Endothelial cell of umbilical vein (primary cell): ENCODE measurements around the gene HUS1. TPM values are rescaled to one million over a fixed set of nuclear protein-coding genes. Genes with fewer than 3 reads are reported as not detected.

ENCODE experiments used
- BruUV-seq: library from RNA; stranded (reverse); fragments of 400-500 nt; replicated peaks from 2 replicates; lab custom pipeline; 2021; lab: Mats Ljungman, UMichigan
- CTCF ChIA-PET: fragments of 300-600, 350-600 bp; sonication (Branson Sonifier 250); formaldehyde crosslinking; loops from one replicate; lab custom pipeline; 2021; ENCODE audit warnings: antibody characterized with exemption, inconsistent platforms; lab: Charles Lee
- POLR2A ChIA-PET: fragments of 300-600, 350-600 bp; sonication (Branson Sonifier 250); formaldehyde crosslinking; loops from one replicate; lab custom pipeline; 2021; ENCODE audit warnings: antibody characterized with exemption, inconsistent platforms; lab: Charles Lee
- DNase-seq: peaks from one replicate; pipeline ENCODE4 v3.0.0-alpha.2; 2011; ENCODE audit warnings: low read depth, low spot score
- FAIRE-seq: peaks from 2 replicates; lab custom pipeline; 2011; peaks lifted over from hg19 to GRCh38; lab: Jason Lieb, UNC
- H2AFZ ChIP-seq: 2 replicates; pipeline ENCODE4 v1.6.0; 2012; ENCODE audit warnings: low read depth, low read length, control low read depth, inconsistent platforms
- H3K27ac ChIP-seq: 2 replicates; pipeline ENCODE4 v1.5.1; 2011; ENCODE audit warnings: low read depth, mild to moderate bottlenecking, control low read depth, low read length, moderate library complexity; ENCODE audit not compliant: insufficient read depth
- H3K27me3 ChIP-seq, 2 experiments: 2 replicates each; pipeline versions ENCODE4 v1.6.0 to v1.6.1; 2011; ENCODE audit warnings: low read length in 2 of 2, mixed read lengths in 1 of 2; ENCODE audit not compliant: control insufficient read depth in 2 of 2, insufficient read depth in 2 of 2
- H3K36me3 ChIP-seq, 2 experiments: 2 replicates in 1 of 2; 3 replicates in 1 of 2; pipeline ENCODE4 v1.5.1; 2011; ENCODE audit warnings: low read length in 2 of 2, mild to moderate bottlenecking in 1 of 2, moderate library complexity in 1 of 2; ENCODE audit not compliant: control insufficient read depth in 2 of 2, insufficient read depth in 2 of 2; ENCODE audit errors: extremely low read depth in 1 of 2
- H3K4me1 ChIP-seq: 3 replicates; pipeline ENCODE4 v1.5.1; 2011; ENCODE audit warnings: mild to moderate bottlenecking, low read length; ENCODE audit not compliant: control insufficient read depth, insufficient read depth; ENCODE audit errors: extremely low read depth
- H3K4me2 ChIP-seq: 2 replicates; pipeline ENCODE4 v1.6.1; 2011; ENCODE audit warnings: low read length, control low read depth, mixed read lengths; ENCODE audit not compliant: insufficient read depth
- H3K4me3 ChIP-seq, 3 experiments: fragments of 200-600 bp in 1 of 3; sonication (generic), shearing (Covaris generic) in 1 of 3; replicated peaks in 1 of 3; 2 replicates each; pipeline ENCODE4 v1.5.1; 2011 to 2016; ENCODE audit warnings: control low read depth in 3 of 3, low read length in 3 of 3, mild to moderate bottlenecking in 2 of 3, inconsistent platforms in 1 of 3, low read depth in 1 of 3, moderate library complexity in 1 of 3; ENCODE audit not compliant: insufficient read depth in 1 of 3
- H3K79me2 ChIP-seq: 2 replicates; pipeline ENCODE4 v1.6.0; 2012; ENCODE audit warnings: low read length, inconsistent platforms; ENCODE audit not compliant: control insufficient read depth, insufficient read depth
- H3K9ac ChIP-seq: replicated peaks from 2 replicates; pipeline ENCODE3; 2011; ENCODE audit warnings: low read length, control low read depth; ENCODE audit not compliant: insufficient read depth; ENCODE audit errors: extremely low read depth
- H3K9me1 ChIP-seq: replicated peaks from 3 replicates; pipeline ENCODE4 v1.6.0; 2011; ENCODE audit warnings: mild to moderate bottlenecking, low read length; ENCODE audit not compliant: control insufficient read depth, insufficient read depth; ENCODE audit errors: extremely low read depth
- H3K9me3 ChIP-seq: replicated peaks from 2 replicates; pipeline ENCODE4 v1.5.1; 2012; ENCODE audit warnings: low read length, inconsistent platforms; ENCODE audit not compliant: control insufficient read depth, insufficient read depth
- H4K20me1 ChIP-seq: replicated peaks from 2 replicates; pipeline ENCODE3; 2011; ENCODE audit warnings: mild to moderate bottlenecking, low read length; ENCODE audit not compliant: control insufficient read depth, insufficient read depth; ENCODE audit errors: extremely low read depth
- EZH2 ChIP-seq: IDR thresholded peaks from 2 replicates; pipeline ENCODE4 v1.6.1; 2012; ENCODE audit warnings: borderline replicate concordance, low read depth, mild to moderate bottlenecking, moderate library complexity, low read length, inconsistent platforms; ENCODE audit not compliant: severe bottlenecking
- FOS ChIP-seq: IDR thresholded peaks from 2 replicates; pipeline ENCODE4 v1.6.1; 2011; ENCODE audit warnings: mild to moderate bottlenecking, low read length, moderate library complexity, borderline replicate concordance; ENCODE audit not compliant: insufficient read depth
- GATA2 ChIP-seq: IDR thresholded peaks from 2 replicates; pipeline ENCODE4 v1.7.0; 2011; ENCODE audit warnings: low read depth, mild to moderate bottlenecking, moderate library complexity, mixed read lengths, low read length; ENCODE audit not compliant: insufficient read length, insufficient read depth
- JUN ChIP-seq: IDR thresholded peaks from 2 replicates; pipeline ENCODE4 v1.6.1; 2011; ENCODE audit warnings: borderline replicate concordance, low read depth; ENCODE audit not compliant: insufficient read length, insufficient read depth
- MYC ChIP-seq: IDR thresholded peaks from one replicate; pipeline ENCODE4 v1.6.1; 2011; ENCODE audit warnings: mild to moderate bottlenecking, low read depth, low read length
- POLR2A ChIP-seq: IDR thresholded peaks from 2 replicates; pipeline ENCODE4 v1.6.1; 2012; ENCODE audit warnings: low read depth, mild to moderate bottlenecking, control low read depth, low read length
- POLR2AphosphoS5 ChIP-seq: IDR thresholded peaks from 2 replicates; pipeline ENCODE4 v1.6.1; 2012; ENCODE audit warnings: low read depth, mild to moderate bottlenecking, control low read depth, low read length, moderate library complexity; ENCODE audit not compliant: insufficient read depth
- dilution Hi-C: fragments of 300-500 bp; cut with MboI; formaldehyde crosslinking; loops from one replicate; pipeline ENCODE4 v1.15.0; 2019; ENCODE audit warnings: low sequenced_read_pairs; ENCODE audit not compliant: extremely low pct_ligation_motif_present
- intact Hi-C: fragments of 100-400 bp; cut with micrococcal nuclease; formaldehyde crosslinking; loops from one replicate; pipeline ENCODE4 v1.10.0; 2022
- polyA plus RNA-seq, 4 experiments: library from polyadenylated mRNA; depleted of rRNA in 3 of 4; stranded (reverse) in 3 of 4; unstranded in 1 of 4; fragments of >200 nt; gene quantifications; 2 replicates each; pipeline versions ENCODE4 v1.2.1 to v1.2.3, GENCODE V29; 2011 to 2012; ENCODE audit warnings: missing spikeins in 1 of 4
- total RNA-seq: library from RNA; stranded (reverse); gene quantifications from 2 replicates; pipeline ENCODE4 v1.2.3, GENCODE V29; 2021
- TF ChIP-seq, protein P1 (sequence below), 2 donors: IDR thresholded peaks; 1 replicate in 1 of 2; 2 replicates in 1 of 2; pipeline ENCODE4 v1.5.1; 2011; ENCODE audit warnings: low read length in 2 of 2, mild to moderate bottlenecking in 2 of 2, moderate library complexity in 2 of 2, control low read depth in 1 of 2, inconsistent platforms in 1 of 2, low read depth in 1 of 2; ENCODE audit not compliant: insufficient read depth in 1 of 2; ENCODE audit errors: extremely low read depth in 1 of 2
- TF ChIP-seq, protein P2 (sequence below): IDR thresholded peaks from 2 replicates; pipeline ENCODE4 v1.6.1; 2011; ENCODE audit not compliant: insufficient read depth, insufficient read length

Gene HUS1
- total and polyA plus RNA-seq, 2 donors (not counting 3 experiments of a cell fraction or from before 2014, with no cell fraction given) = 21.4 to 49.7 TPM

GRCh38 chr7:47967708-47968107 is 11.7 kb downstream of the HUS1 start:
- TF ChIP-seq, protein P1, sequence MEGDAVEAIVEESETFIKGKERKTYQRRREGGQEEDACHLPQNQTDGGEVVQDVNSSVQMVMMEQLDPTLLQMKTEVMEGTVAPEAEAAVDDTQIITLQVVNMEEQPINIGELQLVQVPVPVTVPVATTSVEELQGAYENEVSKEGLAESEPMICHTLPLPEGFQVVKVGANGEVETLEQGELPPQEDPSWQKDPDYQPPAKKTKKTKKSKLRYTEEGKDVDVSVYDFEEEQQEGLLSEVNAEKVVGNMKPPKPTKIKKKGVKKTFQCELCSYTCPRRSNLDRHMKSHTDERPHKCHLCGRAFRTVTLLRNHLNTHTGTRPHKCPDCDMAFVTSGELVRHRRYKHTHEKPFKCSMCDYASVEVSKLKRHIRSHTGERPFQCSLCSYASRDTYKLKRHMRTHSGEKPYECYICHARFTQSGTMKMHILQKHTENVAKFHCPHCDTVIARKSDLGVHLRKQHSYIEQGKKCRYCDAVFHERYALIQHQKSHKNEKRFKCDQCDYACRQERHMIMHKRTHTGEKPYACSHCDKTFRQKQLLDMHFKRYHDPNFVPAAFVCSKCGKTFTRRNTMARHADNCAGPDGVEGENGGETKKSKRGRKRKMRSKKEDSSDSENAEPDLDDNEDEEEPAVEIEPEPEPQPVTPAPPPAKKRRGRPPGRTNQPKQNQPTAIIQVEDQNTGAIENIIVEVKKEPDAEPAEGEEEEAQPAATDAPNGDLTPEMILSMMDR (IDR thresholded peaks at IDR 0.05; ENCODE audit: extremely low read depth in 1 of 2, insufficient read depth in 1 of 2, low read depth in 1 of 2, low read length in 2 of 2) = no peak
- ChIA-PET CTCF (interaction anchor here (1.0 to 9.6 kb wide), 2 partner anchors 11 to 19 kb away, joined by 3 to 371 read pairs; partner anchors contain the start of gene PKD1L1), POLR2A (interaction anchor here (0.7 kb wide), 1 partner anchor 23 kb away, joined by 8 read pairs; no protein-coding TSS in a partner anchor)
- no peaks in the 10 kb centered on the region for H3K9me1 ChIP-seq
- H3K9ac ChIP-seq = no peak overlapping the region
- H3K4me1 ChIP-seq = peaks cover 32% of the 10 kb centered on the region
- H4K20me1 ChIP-seq = no peaks in the 10 kb centered on the region
- no peak overlapping the region for H3K4me3 ChIP-seq
- H3K27me3 ChIP-seq = no peaks in the 10 kb centered on the region
- no peak overlapping the region for H2AFZ ChIP-seq
- DNase-seq = no peak
- dilution Hi-C loops (no loop called here), intact Hi-C loops (no loop called here)
- no peak overlapping the region for H3K27ac ChIP-seq
- FAIRE-seq = no peak
- no TSS peak for BruUV-seq
- H3K79me2 ChIP-seq = peaks cover 1% of the 10 kb centered on the region
- H3K9me3 ChIP-seq = no peaks in the 10 kb centered on the region
- peaks cover 35 to 40% of the 10 kb centered on the region in 2 experiments for H3K36me3 ChIP-seq
- H3K4me2 ChIP-seq = no peak overlapping the region

GRCh38 chr7:47967123-47967522 is 12.3 kb downstream of the HUS1 start:
- no TSS peak for BruUV-seq
- no peak overlapping the region for H3K4me2 ChIP-seq
- H3K79me2 ChIP-seq = peaks cover 1% of the 10 kb centered on the region
- peaks cover 36 to 41% of the 10 kb centered on the region in 2 experiments for H3K36me3 ChIP-seq
- no peak for FAIRE-seq
- H2AFZ ChIP-seq = no peak overlapping the region
- CTCF ChIA-PET = interaction anchor here (1.0 to 9.6 kb wide), 2 partner anchors 11 to 18 kb away, joined by 3 to 371 read pairs; partner anchors contain the start of gene PKD1L1
- no peak overlapping the region for H3K4me3 ChIP-seq
- no peak for TF ChIP-seq POLR2A
- no peak for TF ChIP-seq MYC
- TF ChIP-seq EZH2 = no peak
- no peak for TF ChIP-seq FOS
- TF ChIP-seq, protein P2, sequence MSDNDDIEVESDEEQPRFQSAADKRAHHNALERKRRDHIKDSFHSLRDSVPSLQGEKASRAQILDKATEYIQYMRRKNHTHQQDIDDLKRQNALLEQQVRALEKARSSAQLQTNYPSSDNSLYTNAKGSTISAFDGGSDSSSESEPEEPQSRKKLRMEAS = no peak
- TF ChIP-seq, protein P1 (IDR thresholded peaks at IDR 0.05; ENCODE audit: extremely low read depth in 1 of 2, insufficient read depth in 1 of 2, low read depth in 1 of 2, low read length in 2 of 2) = no peak
- no peak for TF ChIP-seq POLR2AphosphoS5
- TF ChIP-seq JUN = no peak
- no peak for TF ChIP-seq GATA2
- H3K27me3 ChIP-seq = no peaks in the 10 kb centered on the region
- H4K20me1 ChIP-seq = no peaks in the 10 kb centered on the region
- no peak for DNase-seq
- dilution Hi-C loops = no loop called here
- no peak overlapping the region for H3K9ac ChIP-seq
- no peaks in the 10 kb centered on the region for H3K9me3 ChIP-seq
- no peaks in the 10 kb centered on the region for H3K9me1 ChIP-seq
- intact Hi-C loops = no loop called here
- POLR2A ChIA-PET = no interaction called here
- no peak overlapping the region for H3K27ac ChIP-seq
- H3K4me1 ChIP-seq = peaks cover 32% of the 10 kb centered on the region
